GM21515 (cell line): ENCODE data around the gene ATAD3A.
"Not testable (repeated sequence)": the region's sequence is repeated elsewhere in the genome, so short reads cannot be mapped to it uniquely, and the experiment has no call there.

ENCODE experiments used
- ATAC-seq: cut with Tn5 transposase; IDR thresholded peaks from one replicate; pipeline ENCODE4 v1.9.1; 2021; ENCODE audit not compliant: unreplicated experiment

The ATAD3A gene

GRCh38 chr1:1552263-1552639 lies 40.3 kb downstream of the ATAD3A start:
- ATAC-seq = no peak

- no peak for ATAC-seq
Measured at GRCh38 chr1:1553821-1554494, 42.0 kb downstream of the ATAD3A start.

- no peak for ATAC-seq
Measured at GRCh38 chr1:1554550-1554925, 42.6 kb downstream of the ATAD3A start.

- ATAC-seq = no peak
Measured at GRCh38 chr1:1554926-1555915, 43.3 kb downstream of the ATAD3A start.

- no peak for ATAC-seq
Measured at GRCh38 chr1:1556505-1556904, 44.5 kb downstream of the ATAD3A start.

- ATAC-seq = not testable (repeated sequence)
Measured at GRCh38 chr1:1556961-1557360, 45.0 kb downstream of the ATAD3A start.

- not testable (repeated sequence) for ATAC-seq
Measured at GRCh38 chr1:1557688-1558087, 45.7 kb downstream of the ATAD3A start.

- ATAC-seq = no peak
Measured at GRCh38 chr1:1558591-1558990, 46.6 kb downstream of the ATAD3A start.

- ATAC-seq = no peak
Measured at GRCh38 chr1:1559066-1559465, 47.1 kb downstream of the ATAD3A start.

GRCh38 chr1:1560178-1560577 lies 48.2 kb downstream of the ATAD3A start:
- no peak for ATAC-seq

GRCh38 chr1:1561801-1562470 lies 50.0 kb downstream of the ATAD3A start:
- no peak for ATAC-seq

GRCh38 chr1:1562556-1563195 lies 50.7 kb downstream of the ATAD3A start:
- no peak for ATAC-seq

GRCh38 chr1:1563688-1564087 lies 51.7 kb downstream of the ATAD3A start:
- ATAC-seq = no peak

GRCh38 chr1:1564268-1564667 lies 52.3 kb downstream of the ATAD3A start:
- no peak for ATAC-seq

- ATAC-seq = no peak
Measured at GRCh38 chr1:1565340-1565739, 53.4 kb downstream of the ATAD3A start.

- no peak for ATAC-seq
Measured at GRCh38 chr1:1567152-1567875, 55.4 kb downstream of the ATAD3A start.

- no peak for ATAC-seq
Measured at GRCh38 chr1:1567891-1568291, 55.9 kb downstream of the ATAD3A start.

- no peak for ATAC-seq
Measured at GRCh38 chr1:1569341-1569740, 57.4 kb downstream of the ATAD3A start.

- peak; percentile 63 for ATAC-seq
Measured at GRCh38 chr1:1573843-1574720, 62.1 kb downstream of the ATAD3A start.
